Fibroblast of the aortic adventitia (primary cell): ENCODE results near the gene SLC19A2. TPM values are rescaled to one million over a fixed set of nuclear protein-coding genes. Genes with fewer than 3 reads are reported as not detected.

Experiments used
- DNase-seq: peaks from one replicate; pipeline ENCODE4 v3.0.0-alpha.2; 2010; ENCODE audit warnings: low read depth
- H3K4me3 ChIP-seq: 2 replicates; pipeline ENCODE4 v1.5.1; 2011; ENCODE audit warnings: low read depth, mild to moderate bottlenecking, control low read depth, low read length, moderate library complexity
- CTCF ChIP-seq: IDR thresholded peaks from 2 replicates; pipeline ENCODE4 v1.5.1; 2011; ENCODE audit warnings: mild to moderate bottlenecking, low read length, control low read depth, inconsistent platforms; ENCODE audit not compliant: insufficient read depth
- total RNA-seq: library from RNA; depleted of rRNA; stranded (reverse); fragments of >200 nt; gene quantifications from 2 replicates; pipeline ENCODE4 v1.2.3, GENCODE V29; 2012; ENCODE audit warnings: low replicate concordance

Gene SLC19A2
- total RNA-seq, 1 donor = 7.7 TPM

DNA sequence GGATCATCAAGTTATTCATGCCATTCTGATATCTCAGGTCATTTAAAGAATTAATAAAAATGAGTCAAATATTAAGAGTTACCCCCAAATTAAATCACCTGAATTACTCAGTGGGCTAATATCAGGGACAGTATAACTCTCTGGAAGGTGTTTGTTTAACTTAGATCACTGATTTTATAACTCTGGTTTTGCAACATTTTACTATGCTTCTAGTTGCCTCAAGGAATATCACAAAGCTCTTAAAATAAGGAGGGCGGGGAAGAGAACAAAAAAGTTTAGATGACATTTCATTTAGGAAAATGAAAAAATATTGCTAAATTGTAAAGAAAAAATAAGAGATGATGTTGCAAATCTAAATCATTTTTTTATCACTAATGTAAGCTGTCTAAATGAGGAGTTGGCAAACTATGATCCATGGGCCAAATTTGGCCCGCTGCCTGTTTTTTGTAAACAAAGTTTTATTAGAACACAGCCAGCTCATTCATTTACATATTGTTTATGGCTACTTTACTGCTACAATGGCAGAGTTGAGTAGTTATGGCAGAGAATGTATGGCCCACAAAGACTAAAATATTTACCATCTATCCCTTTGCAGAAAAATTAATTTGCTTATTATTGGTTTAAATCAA, 31.9 kb upstream of the SLC19A2 start:
- H3K4me3 ChIP-seq = no peak overlapping the region
- no peak for TF ChIP-seq CTCF
- no peak for DNase-seq

DNA sequence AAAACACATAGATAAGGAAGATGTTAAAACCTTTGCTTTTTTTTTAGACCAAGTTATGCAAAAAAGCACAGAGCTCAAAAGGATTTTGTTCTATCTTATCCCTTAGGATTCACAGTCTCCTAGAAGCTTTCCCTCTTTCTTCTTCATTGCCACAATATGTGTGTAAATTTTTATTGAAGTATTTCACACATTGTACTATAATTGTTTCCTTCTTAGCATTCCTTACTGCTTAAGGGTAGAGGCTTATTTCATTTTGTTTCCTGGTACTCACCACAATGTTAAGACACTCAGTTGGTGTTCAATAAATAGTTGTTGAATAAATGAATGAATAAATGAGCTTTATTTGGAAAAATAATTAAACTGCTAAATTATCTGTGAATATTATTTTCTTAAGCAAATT, 29.9 kb upstream of the SLC19A2 start:
- H3K4me3 ChIP-seq = no peak overlapping the region
- TF ChIP-seq CTCF = no peak
- no peak for DNase-seq

GRCh38 chr1:169514566-169515270, 29.0 kb upstream of the SLC19A2 start:
- H3K4me3 ChIP-seq = no peak overlapping the region
- no peak for DNase-seq
- TF ChIP-seq CTCF = no peak

DNA sequence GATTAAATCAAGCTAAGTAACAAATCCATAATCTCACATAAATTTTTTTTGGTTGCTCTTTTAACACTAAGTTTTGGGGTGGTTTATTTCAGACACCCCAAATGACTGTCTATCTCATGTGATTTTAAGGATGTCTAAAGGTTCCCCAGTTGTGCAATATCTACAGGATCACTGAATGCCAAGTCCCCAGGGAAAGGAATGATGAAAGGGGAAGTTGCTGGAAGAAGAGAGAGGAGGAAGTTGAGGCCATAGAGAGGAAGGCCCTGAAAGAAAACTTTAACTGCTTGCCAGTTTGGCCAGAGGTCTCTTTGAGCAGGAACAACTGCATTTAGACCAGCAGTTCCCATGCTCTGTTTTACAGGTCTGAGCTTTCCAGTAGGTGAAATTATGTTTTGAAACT, 27.5 kb upstream of the SLC19A2 start:
- no peak for TF ChIP-seq CTCF
- no peak overlapping the region for H3K4me3 ChIP-seq
- DNase-seq = peak; percentile 60

DNA sequence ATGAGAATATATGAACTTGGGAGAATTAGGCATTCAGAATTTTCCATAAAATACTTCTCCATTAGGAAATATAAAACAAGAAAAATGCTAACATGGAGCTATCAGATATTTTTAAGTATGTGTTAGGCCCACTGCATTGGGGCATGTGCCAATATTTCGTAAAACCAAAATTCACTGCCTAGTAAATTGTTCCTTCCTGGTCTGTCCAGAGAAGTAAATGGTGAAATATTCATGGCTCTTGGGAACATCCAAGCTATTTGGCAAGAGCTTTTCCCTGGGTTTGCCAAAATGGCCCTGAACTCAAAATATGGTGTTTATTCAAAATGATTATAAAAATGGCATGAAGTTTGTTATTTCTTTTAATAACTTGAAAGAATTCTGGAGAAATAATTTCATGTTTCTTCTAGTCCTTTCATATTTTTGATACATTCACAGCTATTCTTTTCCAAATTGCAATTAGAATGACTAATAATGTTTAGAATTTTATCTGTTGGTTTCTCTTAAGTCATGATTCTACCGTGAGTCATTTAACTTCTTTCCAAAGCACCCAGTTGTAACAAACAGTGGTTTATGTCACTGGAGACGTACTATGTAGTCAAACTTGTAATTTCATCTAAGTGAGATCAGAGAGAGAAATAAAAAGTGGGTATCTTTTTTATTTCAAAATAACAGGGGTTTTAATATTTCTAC, 25.7 kb upstream of the SLC19A2 start:
- no peak for TF ChIP-seq CTCF
- DNase-seq = peak; percentile 92
- no peak overlapping the region for H3K4me3 ChIP-seq

- TF ChIP-seq CTCF = no peak
- no peak for DNase-seq
- H3K4me3 ChIP-seq = no peak overlapping the region
Observed at GRCh38 chr1:169510060-169510459, 24.3 kb upstream of the SLC19A2 start.
